Ecto neural progenitor cell (in vitro differentiated cells): ENCODE data around the gene SLC9A1.

Experiments used
- DNase-seq: peaks from one replicate; pipeline ENCODE4 v3.0.0-alpha.2; 2018; ENCODE audit warnings: low spot score

The SLC9A1 gene

GRCh38 chr1:27150641-27151040 lies 4.3 kb downstream of the SLC9A1 start:
- no peak for DNase-seq

DNA sequence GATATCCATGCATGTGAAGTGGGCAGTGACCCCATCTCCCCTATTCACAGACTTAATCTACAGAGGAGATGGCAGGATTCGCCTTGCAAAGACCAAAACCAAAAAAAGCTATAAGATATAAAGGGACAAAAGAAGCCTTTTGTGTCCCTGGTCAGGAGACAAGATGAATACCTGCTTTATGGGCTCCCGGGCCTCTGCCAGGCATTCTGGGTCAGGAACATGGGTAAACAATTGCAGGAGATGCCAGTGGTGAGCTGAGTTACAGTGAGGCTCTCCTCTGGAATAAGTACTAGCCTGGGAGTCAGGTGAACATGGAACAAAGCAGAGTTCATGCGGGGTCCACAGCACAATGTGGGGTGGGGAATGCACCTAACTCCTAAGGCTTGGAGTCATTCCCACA lies 4.7 kb downstream of the SLC9A1 start:
- DNase-seq = no peak

DNA sequence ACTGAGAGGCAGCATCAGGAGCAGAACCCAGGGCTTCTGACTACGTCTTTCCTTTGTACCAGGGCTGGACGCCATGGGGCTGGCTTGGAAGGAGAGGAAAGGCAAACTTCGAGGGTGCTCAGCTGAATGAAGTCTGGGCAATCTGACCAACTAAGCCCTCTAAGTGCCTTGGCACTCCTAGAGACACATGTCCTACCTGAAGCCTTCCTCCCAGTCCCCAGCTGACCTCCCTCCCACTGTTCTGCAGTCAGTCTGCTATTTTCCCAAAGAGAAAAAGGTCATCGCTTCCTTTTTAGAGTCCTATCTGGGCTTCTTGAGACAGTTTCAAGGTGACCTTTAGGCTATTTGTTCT lies 5.2 kb downstream of the SLC9A1 start:
- DNase-seq = no peak

- DNase-seq = no peak
Observed at GRCh38 chr1:27149084-27149761, 5.7 kb downstream of the SLC9A1 start.

DNA sequence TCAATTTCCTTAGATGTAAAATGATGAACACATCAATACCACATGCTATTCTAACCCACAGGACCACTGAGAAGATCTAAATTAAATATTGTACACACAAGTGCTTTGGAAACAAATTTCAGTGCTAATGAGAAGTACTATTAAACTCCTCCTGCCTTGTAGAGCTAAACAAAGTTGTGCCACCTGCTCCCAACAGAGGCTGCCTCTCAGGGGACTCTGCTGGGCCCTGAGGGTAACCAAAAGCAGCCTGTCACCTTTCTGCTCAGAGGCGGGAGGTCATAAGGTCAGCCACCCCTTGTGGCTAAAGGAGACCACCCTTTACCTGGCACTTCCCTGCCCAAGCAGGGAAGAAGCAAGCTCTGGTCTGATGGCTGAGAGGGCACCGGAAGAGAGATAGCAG lies 6.3 kb downstream of the SLC9A1 start:
- DNase-seq = no peak

- DNase-seq = no peak
Observed at GRCh38 chr1:27147842-27148518, 6.9 kb downstream of the SLC9A1 start.

DNA sequence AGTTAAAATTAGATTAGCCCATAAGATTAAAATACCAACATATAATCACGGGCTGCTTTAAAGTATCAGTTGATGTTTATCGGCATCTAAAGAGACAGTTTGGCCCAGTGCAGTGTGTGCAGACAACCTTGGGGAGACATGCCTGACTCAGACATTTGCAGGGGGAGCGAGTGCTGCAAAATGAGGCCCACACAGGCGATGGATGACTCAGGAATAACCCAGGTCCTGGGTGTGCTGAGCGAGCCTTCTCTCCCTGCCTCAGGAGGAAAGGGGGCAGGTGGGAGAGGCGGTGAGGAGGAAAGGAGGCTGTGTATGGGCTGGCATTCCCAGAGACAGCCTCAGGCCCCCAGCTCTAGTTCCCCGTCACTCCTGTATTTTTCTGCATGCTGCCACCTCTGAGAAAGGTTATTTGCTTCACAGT lies 9.0 kb downstream of the SLC9A1 start:
- no peak for DNase-seq

GRCh38 chr1:27144920-27145661 lies 9.8 kb downstream of the SLC9A1 start:
- DNase-seq = no peak

DNA sequence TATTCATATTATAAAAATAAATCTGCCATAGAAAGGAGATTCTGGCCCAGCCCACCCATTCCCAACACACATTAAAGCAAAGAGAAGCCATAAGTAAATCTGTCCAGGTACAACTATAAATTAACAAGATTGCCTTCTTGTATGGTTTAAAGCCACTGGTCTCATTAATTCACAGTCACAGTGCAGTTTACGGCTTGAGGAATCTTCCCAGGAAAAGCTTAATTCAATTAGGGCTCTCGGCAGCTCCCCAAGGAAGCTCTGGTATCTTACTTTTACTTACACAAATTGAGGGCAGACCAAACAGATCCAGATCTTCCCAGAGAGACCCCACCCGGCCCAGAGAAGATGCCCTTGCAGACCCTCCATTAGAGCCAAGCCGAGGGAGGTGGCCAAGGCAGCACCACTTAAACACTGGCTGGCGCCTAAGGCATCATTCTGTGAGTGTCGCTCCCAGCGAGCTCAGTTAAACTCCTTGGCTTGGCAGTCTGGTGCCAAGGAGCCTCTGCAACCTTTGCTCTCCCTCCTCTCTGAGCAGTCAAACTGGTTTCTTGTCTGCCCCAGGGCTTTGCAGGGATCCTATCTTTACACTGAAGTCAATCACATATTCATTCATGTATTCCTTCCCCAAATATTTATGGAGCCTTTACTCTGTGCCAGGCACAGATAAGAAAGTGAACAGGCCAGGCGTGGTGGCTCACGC lies 10.7 kb downstream of the SLC9A1 start:
- no peak for DNase-seq

- DNase-seq = no peak
Observed at GRCh38 chr1:27143401-27143800, 11.5 kb downstream of the SLC9A1 start.

DNA sequence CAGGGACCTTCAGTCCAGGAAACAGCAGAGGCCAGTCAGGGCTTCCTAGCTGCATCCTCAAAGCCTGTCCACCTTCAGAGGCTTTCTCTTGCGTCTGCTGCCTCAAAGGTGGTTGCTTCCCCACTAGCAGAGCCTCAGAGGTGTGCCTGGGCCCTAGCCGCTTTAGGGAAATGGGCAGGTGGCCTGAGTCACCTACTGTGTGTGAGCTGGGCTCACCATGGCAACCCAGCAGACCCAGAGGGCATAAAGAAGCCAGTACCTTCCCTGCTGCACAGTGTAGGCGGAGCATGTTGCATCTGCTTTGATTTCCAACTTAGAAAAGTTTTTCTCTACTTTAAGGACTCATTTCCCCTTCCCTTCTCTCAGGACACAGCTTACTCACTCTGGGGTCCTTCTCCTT lies 12.5 kb downstream of the SLC9A1 start:
- DNase-seq = no peak

DNA sequence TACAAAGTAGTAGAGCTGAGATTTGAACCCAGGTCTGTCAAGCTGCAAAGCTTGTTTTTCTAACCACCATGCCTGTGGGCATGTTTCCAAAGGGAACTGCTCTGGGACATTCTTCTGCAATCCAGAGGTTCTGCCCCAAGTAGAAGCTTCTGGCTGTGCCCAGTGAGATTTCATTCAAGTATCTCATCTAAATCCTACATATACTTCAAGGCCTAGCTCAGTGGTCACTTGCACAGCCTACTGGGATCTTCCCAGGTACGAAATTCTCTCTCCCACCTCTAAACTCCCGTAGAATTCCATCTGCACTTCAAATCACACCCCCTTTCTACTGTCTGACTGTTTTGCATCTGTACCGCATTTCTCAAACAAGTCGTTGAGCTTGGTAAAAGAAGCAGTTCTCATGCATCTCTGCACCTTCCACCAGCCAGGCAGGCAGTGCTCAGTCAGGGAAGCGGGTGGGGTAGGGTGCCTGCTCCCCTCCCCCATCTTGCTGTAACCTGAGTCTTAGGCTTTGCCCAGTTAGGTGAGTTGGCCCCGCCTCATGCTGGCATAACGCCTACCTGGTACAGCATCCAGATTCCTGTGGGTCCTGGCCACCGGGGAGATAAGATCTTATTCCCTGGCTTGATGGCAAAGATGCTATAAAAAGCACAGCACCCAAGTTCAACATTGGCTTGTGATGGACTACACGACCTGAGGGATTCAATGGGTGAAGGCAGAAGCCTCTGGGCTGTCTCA lies 13.5 kb downstream of the SLC9A1 start:
- no peak for DNase-seq

DNA sequence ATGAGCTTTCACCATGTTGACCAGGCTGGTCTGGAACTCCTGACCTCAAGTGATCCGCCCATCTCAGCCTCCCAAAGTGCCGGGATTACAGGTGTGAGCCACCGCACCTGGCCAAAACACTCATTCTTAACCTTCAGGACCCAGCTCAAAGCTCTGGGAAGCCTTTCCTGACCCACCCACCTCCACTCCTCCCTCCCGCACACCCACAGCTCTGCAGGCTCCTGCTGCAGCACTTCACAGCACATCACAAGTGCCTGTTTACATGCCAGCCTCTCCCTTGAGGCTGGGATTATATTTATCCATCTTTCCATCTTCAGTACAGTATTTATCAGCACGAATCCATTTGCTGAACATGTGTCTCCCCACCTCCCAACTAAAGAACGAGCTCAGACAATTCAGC lies 14.9 kb downstream of the SLC9A1 start:
- no peak for DNase-seq

DNA sequence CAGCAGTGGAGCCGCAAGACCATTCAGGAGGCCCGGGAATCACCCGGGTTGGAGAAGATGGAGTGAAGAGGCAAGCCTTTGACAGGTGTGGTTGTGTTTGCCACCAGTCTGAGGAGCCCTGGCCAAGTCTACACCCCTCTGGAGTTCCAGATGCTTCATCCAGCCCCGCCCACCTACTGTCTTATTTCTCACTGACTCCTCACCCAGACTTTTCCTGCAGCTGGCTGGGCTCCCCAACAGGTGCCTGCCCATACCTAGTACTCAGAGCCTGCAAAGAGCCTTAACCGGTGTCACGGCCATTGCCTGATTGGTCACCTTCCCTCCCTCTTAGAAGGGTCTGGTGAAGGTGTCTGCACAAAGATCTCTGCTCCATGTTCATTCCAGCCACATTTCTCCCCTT lies 16.0 kb downstream of the SLC9A1 start:
- DNase-seq = no peak

DNA sequence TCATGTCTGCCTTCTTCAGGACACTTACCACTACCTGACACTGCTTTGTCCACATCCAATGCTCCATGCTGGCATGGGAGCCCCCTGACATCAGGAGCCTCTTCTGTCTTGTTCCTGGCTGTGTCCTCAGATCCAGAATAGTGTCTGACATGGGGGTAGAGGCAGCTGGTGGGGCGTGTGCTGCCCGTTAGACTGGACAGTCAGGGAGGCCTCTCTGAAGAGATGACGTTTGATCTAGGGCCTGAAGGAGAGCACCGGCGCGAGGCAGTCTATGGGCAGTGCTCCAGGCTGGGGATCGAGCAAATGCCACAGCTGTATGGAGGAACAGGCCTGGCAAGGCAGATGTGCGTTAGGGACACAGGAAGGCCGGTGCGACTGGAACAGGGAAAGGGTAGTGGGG lies 16.6 kb downstream of the SLC9A1 start:
- no peak for DNase-seq

DNA sequence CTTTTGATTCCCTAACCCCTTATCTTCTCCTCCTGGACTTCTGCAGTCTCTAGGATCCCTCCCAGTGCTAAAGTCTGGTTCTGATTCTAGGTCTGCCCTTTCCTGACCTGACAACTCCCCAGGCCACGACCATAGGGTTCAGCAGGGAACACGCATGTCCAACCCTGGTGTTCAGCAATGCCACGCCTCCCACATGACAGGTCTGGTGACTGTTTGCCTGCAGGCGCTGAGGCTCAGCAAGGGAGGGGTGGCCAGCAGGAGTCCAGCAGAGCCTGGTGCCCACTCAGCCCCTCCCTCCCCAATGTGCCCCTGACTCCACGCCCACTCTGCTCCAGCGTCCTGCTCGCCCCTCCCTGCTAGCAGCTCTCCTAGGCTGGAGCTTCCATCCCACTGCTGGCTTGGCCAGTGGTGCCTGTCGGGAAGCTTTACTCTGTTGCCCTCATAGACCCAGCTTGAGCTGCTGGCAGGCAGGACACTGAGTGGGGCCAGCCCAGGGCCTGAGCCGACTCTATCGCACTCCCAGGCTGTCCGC lies 17.3 kb downstream of the SLC9A1 start:
- DNase-seq = peak; percentile 56

DNA sequence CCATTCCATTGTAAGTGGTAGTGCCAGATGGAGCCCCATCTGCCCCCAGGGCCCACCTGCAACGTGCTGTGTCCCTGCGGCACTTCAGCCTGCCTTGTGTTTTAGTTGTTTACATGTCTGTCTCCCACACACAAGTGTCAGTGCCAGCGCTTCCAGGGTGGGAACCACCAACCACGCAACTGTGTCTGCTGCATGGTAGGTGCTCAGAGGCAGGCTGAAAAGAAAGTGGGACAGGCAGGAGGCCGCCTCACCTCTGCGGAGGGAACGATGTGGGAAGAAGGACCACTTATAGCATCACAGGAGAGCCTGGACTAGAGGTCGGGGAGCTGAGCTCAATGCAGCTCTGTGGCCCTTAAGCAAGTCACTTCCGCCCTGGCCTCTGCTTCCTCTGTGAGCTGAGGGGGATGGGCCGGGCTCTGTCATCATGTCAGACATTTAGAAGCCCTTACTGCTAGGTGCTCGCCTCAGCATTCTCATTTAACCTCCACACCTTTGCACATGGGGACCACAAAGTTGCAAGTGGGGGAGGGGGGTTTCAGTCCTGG lies 17.9 kb downstream of the SLC9A1 start:
- no peak for DNase-seq

DNA sequence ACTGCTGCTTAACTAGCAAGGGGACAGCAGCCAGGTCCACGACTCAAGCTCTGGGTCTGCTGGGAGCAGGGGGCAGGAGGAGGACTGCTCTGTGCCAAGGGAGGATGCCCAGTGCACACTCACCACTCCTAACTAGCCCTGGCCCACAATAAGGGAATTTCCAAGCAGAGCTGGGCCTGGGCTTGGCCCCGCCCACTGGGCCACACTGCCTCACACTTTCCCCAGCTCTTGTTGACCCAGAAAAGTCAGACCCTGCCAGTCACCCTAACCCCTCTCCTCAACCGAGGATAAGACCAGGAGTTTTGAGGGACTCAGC lies 18.7 kb downstream of the SLC9A1 start:
- DNase-seq = no peak

GRCh38 chr1:27135541-27136235 lies 19.2 kb downstream of the SLC9A1 start:
- DNase-seq = no peak

DNA sequence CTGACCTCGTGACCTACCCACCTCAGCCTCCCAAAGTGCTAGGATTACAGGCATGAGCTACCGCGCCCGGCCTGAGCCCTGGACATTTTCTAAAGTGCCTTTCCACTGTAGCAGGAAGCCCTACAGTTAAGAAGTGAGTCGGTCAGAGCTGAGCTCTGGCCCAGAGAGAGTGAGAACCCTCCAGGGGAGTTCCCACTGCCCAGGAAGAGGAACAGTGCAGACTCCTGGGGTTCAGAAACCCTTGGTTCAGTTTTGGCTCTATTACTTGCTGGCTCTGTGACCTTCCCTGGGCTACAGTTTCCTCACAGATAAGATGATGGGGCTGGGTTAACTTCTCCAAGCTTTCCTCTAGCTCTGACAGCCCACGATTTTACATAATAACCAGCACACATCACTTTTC lies 20.9 kb downstream of the SLC9A1 start:
- DNase-seq = no peak

DNA sequence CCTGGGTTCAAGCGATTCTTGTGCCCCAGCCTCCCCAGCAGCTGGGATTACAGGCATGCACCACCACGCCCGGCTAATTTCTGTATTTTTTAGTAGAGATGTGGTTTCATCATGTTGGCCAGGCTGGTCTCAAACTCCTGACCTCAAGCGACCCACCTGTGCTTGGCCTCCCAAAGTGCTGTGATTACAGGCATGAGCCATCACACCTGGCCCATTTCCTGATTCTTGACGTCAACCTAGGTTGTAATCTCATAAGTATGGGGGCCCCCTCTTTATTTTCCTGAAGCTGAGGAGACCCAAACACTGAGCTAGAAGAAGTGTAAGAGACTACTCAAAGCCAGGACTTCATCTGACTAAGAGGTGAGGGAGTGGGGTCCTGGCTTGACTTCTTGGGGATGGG lies 21.8 kb downstream of the SLC9A1 start:
- DNase-seq = no peak
